KMS-11 (cell line): ENCODE results near the gene ZC3H13.

Experiments
- H2AFZ ChIP-seq: fragments of 200-600 bp; sonication (generic); 2 replicates; pipeline ENCODE4 v1.6.1; 2016; ENCODE audit warnings: antibody characterized with exemption, mixed run types, low read depth
- H3K27ac ChIP-seq: fragments of 200-600 bp; sonication (generic); 2 replicates; pipeline ENCODE4 v1.6.1; 2016; ENCODE audit warnings: mild to moderate bottlenecking, mixed run types
- H3K27me3 ChIP-seq: fragments of 200-600 bp; sonication (generic); 2 replicates; pipeline ENCODE4 v1.6.1; 2017; ENCODE audit warnings: mild to moderate bottlenecking, low read depth, mixed run types, moderate library complexity; ENCODE audit not compliant: insufficient read depth
- H3K36me3 ChIP-seq: fragments of 200-600 bp; sonication (generic); 2 replicates; pipeline ENCODE4 v1.6.1; 2017; ENCODE audit warnings: mild to moderate bottlenecking, mixed run types; ENCODE audit not compliant: insufficient read depth
- H3K4me1 ChIP-seq: fragments of 200-600 bp; sonication (generic); 2 replicates; pipeline ENCODE4 v1.6.1; 2016; ENCODE audit warnings: mild to moderate bottlenecking, low read depth, mixed run types; ENCODE audit not compliant: poor library complexity, severe bottlenecking
- H3K4me2 ChIP-seq: fragments of 200-600 bp; sonication (generic); 2 replicates; pipeline ENCODE4 v1.7.0; 2016; ENCODE audit warnings: mild to moderate bottlenecking, mixed run types
- H3K4me3 ChIP-seq: fragments of 200-600 bp; sonication (generic); IDR thresholded peaks from 2 replicates; pipeline ENCODE4 v1.6.1; 2017; ENCODE audit warnings: low read depth, low read length, mixed read lengths; ENCODE audit not compliant: insufficient read depth
- H3K79me2 ChIP-seq: fragments of 200-600 bp; sonication (generic); 2 replicates; pipeline ENCODE4 v1.6.1; 2016; ENCODE audit warnings: low read depth, mixed run types; ENCODE audit not compliant: insufficient read depth
- H3K9ac ChIP-seq: fragments of 200-600 bp; sonication (generic); 2 replicates; pipeline ENCODE4 v1.6.1; 2016; ENCODE audit warnings: mild to moderate bottlenecking, mixed run types
- H4K20me1 ChIP-seq: fragments of 200-600 bp; sonication (generic); 2 replicates; pipeline ENCODE4 v1.6.1; 2016; ENCODE audit warnings: mild to moderate bottlenecking, mixed run types; ENCODE audit not compliant: insufficient read depth
- TF ChIP-seq, protein P1 (sequence below): fragments of 200-600 bp; sonication (generic); conservative IDR thresholded peaks from 2 replicates; pipeline ENCODE4 v1.6.1; 2017; ENCODE audit warnings: low read depth, mild to moderate bottlenecking, antibody characterized with exemption, low read length, moderate library complexity, mixed read lengths

Gene ZC3H13

DNA sequence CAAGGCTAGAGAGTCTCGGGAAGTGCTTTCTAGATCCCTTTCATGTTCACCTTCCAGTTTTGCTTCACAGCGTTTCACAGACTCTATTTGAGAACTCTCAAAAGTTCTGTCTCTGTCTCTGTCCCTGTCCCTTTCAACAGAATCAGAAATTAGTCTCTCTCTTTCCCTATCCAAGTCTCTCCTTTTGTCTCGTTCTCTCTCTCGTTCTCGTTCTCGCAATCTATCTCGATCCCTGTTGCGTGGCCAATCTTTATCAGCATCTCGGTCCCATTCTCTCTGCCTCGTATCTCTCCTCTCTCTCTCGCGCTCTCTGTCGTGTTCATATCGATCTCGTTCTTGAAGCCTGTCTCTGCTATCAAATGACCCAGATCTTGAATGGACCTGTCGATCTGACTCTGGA lies 85.0 kb downstream of the ZC3H13 start:
- no peaks in the 10 kb centered on the region for H3K36me3 ChIP-seq
- no peak overlapping the region for H3K27ac ChIP-seq
- TF ChIP-seq, protein P1, sequence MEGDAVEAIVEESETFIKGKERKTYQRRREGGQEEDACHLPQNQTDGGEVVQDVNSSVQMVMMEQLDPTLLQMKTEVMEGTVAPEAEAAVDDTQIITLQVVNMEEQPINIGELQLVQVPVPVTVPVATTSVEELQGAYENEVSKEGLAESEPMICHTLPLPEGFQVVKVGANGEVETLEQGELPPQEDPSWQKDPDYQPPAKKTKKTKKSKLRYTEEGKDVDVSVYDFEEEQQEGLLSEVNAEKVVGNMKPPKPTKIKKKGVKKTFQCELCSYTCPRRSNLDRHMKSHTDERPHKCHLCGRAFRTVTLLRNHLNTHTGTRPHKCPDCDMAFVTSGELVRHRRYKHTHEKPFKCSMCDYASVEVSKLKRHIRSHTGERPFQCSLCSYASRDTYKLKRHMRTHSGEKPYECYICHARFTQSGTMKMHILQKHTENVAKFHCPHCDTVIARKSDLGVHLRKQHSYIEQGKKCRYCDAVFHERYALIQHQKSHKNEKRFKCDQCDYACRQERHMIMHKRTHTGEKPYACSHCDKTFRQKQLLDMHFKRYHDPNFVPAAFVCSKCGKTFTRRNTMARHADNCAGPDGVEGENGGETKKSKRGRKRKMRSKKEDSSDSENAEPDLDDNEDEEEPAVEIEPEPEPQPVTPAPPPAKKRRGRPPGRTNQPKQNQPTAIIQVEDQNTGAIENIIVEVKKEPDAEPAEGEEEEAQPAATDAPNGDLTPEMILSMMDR, result no peak

DNA sequence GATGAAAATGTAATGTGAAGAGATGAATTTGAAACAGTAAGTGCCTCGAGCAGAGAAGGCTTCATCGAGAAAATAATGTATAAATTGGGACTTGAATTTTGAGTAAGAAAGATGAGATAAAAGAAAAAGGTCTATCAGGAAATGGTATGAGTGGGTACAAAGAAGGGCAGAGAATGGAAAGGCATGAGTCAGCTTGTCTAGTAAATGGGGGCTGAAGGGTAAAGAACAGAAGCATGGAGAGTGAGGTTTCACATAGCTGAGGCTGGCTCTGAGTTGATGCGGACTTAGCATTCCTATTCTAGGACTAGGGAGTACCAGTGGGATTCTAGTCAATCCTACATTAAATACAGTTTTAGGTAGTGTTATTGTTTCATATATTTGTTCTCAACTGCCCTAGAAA lies 85.8 kb downstream of the ZC3H13 start:
- no peak overlapping the region for H3K4me3 ChIP-seq
- no peak overlapping the region for H3K9ac ChIP-seq
- H3K27me3 ChIP-seq, result no peaks in the 10 kb centered on the region
- no peak overlapping the region for H3K27ac ChIP-seq
- H4K20me1 ChIP-seq, result no peaks in the 10 kb centered on the region
- H2AFZ ChIP-seq, result no peak overlapping the region
- H3K36me3 ChIP-seq, result no peaks in the 10 kb centered on the region
- H3K79me2 ChIP-seq, result no peaks in the 10 kb centered on the region
- no peak overlapping the region for H3K4me2 ChIP-seq
- no peaks in the 10 kb centered on the region for H3K4me1 ChIP-seq
- TF ChIP-seq, protein P1, result no peak

More for the DNA sequence above, 85.0 kb downstream of the ZC3H13 start:
- H3K9ac ChIP-seq, result no peak overlapping the region
- no peak overlapping the region for H2AFZ ChIP-seq
- H3K4me2 ChIP-seq, result no peak overlapping the region
- no peaks in the 10 kb centered on the region for H4K20me1 ChIP-seq
- no peak overlapping the region for H3K4me3 ChIP-seq
- H3K79me2 ChIP-seq, result no peaks in the 10 kb centered on the region
- no peaks in the 10 kb centered on the region for H3K4me1 ChIP-seq
- H3K27me3 ChIP-seq, result no peaks in the 10 kb centered on the region

DNA sequence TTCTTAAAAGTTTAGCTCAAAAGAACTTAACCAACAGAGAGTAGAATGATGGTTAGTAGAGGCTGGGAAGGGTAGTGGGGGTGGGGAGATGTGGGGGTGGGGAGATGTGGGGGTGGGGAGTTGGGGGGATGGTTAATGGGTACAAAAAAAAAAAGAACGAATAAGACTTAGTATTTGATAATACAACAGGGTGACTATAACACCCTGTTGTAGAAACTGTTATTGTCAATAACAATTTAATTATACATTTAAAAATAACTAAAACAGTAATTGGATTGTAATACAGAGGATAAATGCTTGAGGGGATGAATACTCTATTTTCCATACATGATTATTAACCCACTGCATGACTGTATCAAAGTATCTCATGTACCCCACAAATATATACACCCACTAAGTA lies 91.1 kb downstream of the ZC3H13 start:
- no peak overlapping the region for H3K27ac ChIP-seq
- H3K4me2 ChIP-seq, result no peak overlapping the region
- no peak overlapping the region for H3K9ac ChIP-seq
- no peaks in the 10 kb centered on the region for H3K36me3 ChIP-seq
- H3K79me2 ChIP-seq, result no peaks in the 10 kb centered on the region
- H4K20me1 ChIP-seq, result no peaks in the 10 kb centered on the region
- no peak overlapping the region for H2AFZ ChIP-seq
- no peak overlapping the region for H3K4me3 ChIP-seq
- no peaks in the 10 kb centered on the region for H3K27me3 ChIP-seq
- TF ChIP-seq, protein P1, result no peak
- H3K4me1 ChIP-seq, result no peaks in the 10 kb centered on the region

DNA sequence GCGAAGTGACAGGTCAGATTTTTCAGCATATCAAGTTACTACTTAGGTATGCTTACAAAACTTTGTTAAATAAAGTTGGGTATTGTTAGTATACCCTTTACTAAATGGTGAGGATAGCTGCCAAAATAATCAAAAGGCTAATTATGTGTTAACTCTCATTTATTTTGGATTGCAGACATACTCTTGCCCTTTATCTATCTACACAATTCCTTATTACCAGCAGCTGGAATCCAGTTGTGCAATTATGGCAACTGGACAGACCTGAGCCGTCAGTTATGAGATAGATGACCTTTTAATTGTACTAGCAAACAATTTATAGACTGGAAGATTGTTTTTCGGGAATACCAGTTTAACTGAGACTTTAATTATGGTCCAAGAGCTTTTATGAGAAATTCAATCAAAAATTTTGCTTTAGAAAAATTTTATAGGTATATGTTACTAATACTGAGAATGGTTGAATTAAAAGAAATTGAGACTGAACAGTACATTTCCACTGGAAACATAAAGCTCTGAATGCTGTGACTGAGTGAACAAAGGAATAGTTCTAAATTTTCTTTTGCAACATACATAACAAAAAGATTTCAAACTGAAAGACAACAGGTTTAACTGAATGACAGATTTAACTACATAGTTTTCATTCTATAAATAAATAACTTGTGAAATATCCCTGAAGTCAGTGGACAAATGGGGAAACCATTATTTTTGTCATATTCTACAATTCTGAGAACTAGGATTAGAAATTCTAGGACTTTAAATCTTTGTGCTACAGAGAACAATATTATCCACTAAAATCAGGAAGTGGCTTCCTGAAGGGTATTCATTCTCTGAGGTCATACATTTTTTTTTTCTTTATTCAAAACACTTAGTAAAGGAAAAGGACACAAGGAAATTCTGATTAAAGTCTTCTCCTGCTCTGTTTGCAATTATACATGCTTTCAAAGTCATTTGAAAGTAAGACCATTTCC lies 97.4 kb downstream of the ZC3H13 start:
- no peaks in the 10 kb centered on the region for H3K36me3 ChIP-seq
- no peak overlapping the region for H3K4me3 ChIP-seq
- no peak overlapping the region for H3K27ac ChIP-seq
- H3K9ac ChIP-seq, result no peak overlapping the region
- no peaks in the 10 kb centered on the region for H3K79me2 ChIP-seq
- no peak overlapping the region for H2AFZ ChIP-seq
- H3K4me1 ChIP-seq, result no peaks in the 10 kb centered on the region
- TF ChIP-seq, protein P1, result no peak
- H3K4me2 ChIP-seq, result no peak overlapping the region
- H3K27me3 ChIP-seq, result no peaks in the 10 kb centered on the region
- H4K20me1 ChIP-seq, result no peaks in the 10 kb centered on the region
